VCaP (cell line): ENCODE data around the gene DHX34.
"Not testable (repeated sequence)": the region's sequence is repeated elsewhere in the genome, so short reads cannot be mapped to it uniquely, and the experiment has no call there.

Experiments
- H3K27ac ChIP-seq: fragments of 450-650 bp; 2 replicates; pipeline ENCODE4 v1.5.1; 2017
- TF ChIP-seq, protein P1 (sequence below): fragments of 450-650 bp; conservative IDR thresholded peaks from 2 replicates; pipeline ENCODE4 v1.5.1; 2017; ENCODE audit warnings: mild to moderate bottlenecking, moderate library complexity

Gene DHX34

DNA sequence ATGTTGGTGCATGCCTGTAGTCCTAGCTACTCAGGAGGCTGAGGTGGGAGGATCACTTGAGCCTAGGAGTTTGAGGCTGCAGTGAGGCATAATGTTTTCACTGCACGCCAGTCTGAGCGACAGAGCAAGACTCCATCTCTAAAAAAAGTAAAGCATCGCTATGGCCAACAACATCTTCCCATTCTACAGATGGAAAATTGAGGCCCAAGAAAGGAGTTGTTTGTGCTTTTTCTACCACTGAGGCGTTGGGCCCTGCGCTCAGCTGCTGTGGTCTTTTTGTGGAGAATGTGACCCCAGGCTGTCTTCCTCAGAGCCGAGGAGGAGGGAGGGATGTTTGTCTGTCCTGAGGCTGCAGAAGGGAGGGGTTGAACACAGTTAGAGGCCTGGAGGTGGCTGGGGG, 17.6 kb upstream of the DHX34 start:
- H3K27ac ChIP-seq, result no peak overlapping the region

DNA sequence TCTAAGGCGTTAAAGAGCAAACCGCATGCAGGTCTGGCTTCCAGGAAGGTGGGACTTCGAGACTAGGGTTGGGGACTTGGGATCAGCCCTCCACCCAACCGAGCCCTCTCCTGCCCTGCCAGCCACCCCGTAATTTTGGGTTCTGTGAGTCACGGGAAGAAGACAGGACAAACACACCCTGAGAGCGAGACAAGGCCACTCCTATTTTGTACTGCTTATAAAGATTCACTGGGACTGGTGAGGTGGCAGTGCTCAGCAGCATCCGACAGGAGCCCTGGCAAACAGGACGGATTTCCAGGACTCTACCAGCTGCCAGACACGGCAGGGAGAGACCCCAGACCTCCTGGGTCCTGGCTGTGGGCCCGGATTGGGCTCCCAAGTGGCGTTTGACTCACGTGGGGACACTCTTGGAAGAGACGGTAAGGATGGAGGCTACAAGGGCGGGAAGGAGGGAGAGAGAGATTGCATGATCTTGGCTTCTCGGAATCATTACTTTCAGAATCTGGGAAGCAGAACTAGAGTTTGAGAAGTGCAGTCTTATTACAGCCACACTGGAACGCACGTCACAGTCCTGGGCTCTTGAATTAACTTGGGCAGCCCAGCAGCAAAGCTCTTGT, 17.1 kb upstream of the DHX34 start, which contains the start of gene C5AR2:
TSS of gene C5AR2 (plus strand) at position 245 of the 617 bp plus-strand sequence. CDS start 8,625 bp downstream, outside the sequence.
- TF ChIP-seq, protein P1, sequence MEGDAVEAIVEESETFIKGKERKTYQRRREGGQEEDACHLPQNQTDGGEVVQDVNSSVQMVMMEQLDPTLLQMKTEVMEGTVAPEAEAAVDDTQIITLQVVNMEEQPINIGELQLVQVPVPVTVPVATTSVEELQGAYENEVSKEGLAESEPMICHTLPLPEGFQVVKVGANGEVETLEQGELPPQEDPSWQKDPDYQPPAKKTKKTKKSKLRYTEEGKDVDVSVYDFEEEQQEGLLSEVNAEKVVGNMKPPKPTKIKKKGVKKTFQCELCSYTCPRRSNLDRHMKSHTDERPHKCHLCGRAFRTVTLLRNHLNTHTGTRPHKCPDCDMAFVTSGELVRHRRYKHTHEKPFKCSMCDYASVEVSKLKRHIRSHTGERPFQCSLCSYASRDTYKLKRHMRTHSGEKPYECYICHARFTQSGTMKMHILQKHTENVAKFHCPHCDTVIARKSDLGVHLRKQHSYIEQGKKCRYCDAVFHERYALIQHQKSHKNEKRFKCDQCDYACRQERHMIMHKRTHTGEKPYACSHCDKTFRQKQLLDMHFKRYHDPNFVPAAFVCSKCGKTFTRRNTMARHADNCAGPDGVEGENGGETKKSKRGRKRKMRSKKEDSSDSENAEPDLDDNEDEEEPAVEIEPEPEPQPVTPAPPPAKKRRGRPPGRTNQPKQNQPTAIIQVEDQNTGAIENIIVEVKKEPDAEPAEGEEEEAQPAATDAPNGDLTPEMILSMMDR, result no peak
- H3K27ac ChIP-seq, result no peak within 1 kb of the TSS

More for the DNA sequence above, 17.6 kb upstream of the DHX34 start:
- TF ChIP-seq, protein P1, result no peak

DNA sequence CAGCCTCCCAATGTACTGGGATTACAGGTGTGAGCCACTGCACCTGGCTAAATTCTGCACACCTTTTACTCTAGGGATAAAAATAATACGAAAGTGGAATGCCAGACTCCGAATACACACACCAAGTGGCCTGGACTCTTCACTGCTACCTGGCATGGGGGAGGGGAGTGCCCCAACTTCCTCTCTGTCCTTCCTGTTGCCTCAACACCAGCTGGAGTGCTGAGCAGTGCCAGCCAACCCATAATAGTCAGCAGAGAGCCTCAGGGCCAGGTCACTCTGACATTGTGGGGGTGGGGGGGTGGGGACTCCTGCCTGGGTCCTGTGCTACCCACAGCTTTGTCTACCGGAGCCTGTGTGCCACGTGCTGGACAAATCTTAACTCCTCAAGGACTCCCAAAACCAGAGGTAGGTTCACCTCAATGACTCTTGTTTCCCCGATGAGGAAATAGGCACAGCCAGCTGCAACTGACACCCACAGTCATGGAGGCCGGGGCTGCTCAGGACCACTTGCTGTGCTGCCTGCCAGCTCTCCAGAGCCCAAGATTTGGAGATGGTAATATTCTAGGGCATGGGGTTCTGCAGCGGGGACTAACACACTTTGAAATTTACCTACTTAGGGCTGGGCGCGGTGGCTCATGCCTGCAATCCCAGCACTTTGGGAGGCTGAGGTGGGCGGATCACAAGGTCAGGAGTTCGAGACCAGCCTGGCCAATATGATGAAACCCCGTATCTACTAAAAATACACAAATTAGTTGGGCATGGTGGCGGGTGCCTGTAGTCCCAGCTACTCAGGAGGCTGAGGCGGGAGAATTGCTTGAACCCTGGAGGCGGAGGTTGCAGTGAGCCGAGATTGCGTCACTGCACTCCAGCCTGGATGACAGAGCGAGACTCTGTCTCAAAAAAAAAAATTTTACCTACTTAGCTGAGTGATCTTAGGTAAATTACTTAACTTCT, 12.1 kb upstream of the DHX34 start:
- not testable (repeated sequence) for H3K27ac ChIP-seq

DNA sequence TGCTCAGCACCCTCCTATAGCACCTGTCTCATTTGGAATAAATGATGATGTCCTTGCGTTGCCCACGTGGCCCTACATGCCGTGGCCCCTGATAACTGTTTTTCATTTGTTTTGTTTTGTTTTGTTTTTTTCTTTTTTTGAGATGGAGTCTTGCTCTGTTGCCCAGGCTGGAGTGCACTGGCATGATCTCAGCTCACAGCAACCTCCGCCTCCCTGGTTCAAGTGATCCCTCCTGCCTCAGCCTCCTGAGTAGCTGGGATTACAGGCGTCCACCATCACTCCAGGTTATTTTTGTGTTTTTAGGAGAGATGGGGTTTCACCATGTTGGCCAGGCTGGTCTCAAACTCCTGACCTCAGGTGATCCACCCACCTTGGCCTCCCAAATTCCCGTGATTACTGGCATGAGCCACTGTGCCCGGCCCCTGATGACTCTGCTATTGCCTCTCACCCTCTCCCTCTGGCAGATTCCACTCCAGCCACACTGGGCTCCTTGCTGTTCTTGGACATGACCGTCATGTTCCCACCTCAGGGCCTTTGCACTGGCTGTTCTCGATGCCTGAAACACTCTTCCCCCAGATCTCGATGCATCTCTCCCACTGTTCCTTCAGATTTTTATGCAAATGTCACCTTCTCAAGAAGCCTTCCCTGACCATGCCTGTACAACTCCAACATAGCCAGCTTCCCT, 9.8 kb upstream of the DHX34 start:
- TF ChIP-seq, protein P1, result no peak
- H3K27ac ChIP-seq, result no peak overlapping the region

DNA sequence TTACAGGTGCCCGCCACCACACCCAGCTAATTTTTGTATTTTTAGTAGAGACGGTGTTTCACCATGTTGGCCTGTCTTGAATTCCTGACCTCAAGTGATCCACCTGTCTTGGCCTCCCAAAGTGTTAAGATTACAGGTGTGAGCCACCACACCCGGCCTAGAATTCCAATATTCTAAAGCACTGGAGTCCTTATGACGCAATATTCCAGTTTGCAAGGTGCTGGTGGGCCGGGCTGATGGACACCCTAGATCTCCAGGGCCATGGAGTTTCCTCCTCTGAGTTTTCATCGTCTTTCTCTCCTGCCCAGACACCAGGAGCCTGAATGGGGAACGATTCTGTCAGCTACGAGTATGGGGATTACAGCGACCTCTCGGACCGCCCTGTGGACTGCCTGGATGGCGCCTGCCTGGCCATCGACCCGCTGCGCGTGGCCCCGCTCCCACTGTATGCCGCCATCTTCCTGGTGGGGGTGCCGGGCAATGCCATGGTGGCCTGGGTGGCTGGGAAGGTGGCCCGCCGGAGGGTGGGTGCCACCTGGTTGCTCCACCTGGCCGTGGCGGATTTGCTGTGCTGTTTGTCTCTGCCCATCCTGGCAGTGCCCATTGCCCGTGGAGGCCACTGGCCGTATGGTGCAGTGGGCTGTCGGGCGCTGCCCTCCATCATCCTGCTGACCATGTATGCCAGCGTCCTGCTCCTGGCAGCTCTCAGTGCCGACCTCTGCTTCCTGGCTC, 8.5 kb upstream of the DHX34 start:
- no peak overlapping the region for H3K27ac ChIP-seq
- TF ChIP-seq, protein P1, result no peak

DNA sequence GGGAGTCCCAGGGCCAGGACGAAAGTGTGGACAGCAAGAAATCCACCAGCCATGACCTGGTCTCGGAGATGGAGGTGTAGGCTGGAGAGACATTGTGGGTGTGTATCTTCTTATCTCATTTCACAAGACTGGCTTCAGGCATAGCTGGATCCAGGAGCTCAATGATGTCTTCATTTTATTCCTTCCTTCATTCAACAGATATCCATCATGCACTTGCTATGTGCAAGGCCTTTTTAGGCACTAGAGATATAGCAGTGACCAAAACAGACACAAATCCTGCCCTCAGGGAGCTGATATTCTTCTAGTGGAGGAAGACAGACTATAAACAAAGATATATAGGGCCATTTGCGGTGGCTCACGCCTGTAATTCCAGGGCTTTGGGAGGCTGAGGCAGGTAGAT, 7.4 kb upstream of the DHX34 start:
- H3K27ac ChIP-seq, result no peak overlapping the region
- TF ChIP-seq, protein P1, result no peak

DNA sequence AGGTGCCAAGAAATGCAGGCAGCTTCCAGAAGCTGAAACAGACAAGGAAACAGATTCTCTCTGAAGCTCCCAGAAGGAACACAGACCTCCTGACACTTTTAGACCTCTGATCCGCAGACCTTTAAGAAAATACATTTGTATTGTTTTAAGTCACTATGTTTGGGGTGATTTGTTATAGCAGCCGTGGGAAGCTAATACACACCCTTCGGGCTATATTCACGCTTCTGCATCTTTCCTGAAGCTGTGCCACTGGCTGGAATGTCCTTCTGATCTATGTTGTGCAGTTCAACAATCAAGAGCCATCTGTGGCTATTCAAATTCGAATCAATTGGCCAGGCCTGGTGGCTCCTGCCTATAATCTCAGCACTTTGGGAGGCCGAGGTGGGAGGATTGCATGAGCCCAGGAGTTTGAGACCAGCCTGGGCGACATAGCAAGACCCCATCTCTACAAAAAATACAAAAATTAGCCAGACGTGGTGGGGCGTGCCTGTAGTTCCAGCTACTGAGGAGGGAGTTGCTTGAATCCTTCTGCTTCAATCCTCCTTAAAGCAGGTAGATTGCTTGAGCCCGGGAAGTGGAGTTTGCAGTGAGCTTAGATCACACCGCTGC, 5.8 kb upstream of the DHX34 start:
- H3K27ac ChIP-seq, result no peak overlapping the region
- TF ChIP-seq, protein P1, result no peak
